ENCODE data around the gene NCSTN.

Gene NCSTN

DNA sequence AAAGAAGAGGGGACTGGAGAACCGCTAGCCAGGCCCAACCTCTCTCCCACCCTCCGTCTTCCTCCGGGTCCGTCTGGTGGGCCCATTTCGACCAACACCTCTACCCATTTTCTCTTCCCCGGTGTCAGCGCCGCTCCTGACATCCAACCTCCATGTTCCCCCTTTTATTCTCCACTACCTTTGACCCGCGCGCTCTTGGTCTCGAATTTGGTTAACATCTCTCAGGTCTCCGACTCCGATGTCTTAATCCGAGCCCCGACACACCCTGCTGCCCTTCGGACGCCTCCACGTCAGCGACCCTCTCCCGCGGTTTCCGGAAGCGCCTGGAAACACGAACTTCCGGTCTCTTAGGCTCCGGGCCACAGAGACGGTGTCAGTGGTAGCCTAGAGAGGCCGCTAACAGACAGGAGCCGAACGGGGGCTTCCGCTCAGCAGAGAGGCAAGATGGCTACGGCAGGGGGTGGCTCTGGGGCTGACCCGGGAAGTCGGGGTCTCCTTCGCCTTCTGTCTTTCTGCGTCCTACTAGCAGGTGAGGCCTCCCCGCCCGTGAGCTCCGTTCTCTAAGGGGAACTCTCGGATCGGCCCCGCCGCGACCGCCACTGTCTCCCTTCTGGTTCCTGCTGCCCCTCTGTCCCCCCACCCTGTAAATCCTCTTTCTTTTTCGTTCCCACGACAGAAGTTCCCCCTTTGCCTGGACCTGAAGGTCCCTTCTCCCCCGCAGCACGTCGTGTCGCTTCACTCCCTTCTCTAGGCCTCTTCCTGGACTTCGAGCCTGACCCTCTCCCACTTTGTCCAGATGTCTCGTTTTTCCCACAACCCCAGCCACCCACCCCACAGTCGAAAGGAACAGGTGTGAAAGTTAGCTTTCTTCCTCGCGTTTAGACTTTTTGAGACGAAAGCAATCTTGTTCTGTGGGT lies at the start of gene NCSTN, which contains the start of gene COPA:
TSS of gene NCSTN (plus strand) at position 431 of the 917 bp plus-strand sequence. CDS start at position 445, 14 bp downstream.
TSS of gene COPA (minus strand) at position 298 of the 917 bp plus-strand sequence. CDS start at position 218, 80 bp downstream.
- Histone ChIP-seq H3K27ac (ENCODE audit: low read length) (peak within 1 kb of the TSS; percentile 75), H2AFZ (ENCODE audit: low read depth, low read length) (peak within 1 kb of the TSS; percentile 12), H3K9ac (ENCODE audit: low read length) (peak within 1 kb of the TSS; percentile 95), H3K4me1 (ENCODE audit: low read length) (peaks cover 53% of the 10 kb centered on the region), H4K20me1 (ENCODE audit: insufficient read depth, low read length) (peaks cover 34% of the 10 kb centered on the region), H3K4me3 (ENCODE audit: low read length) (peak within 1 kb of the TSS; percentile 89), H3K27me3 (ENCODE audit: low read depth, low read length) (no peaks in the 10 kb centered on the region), H3K79me2 (ENCODE audit: low read length) (peaks cover 90% of the 10 kb centered on the region), H3K4me2 (ENCODE audit: low read length) (peak within 1 kb of the TSS; percentile 91), H3K36me3 (replicated peaks; ENCODE audit: low read depth, low read length) (peaks cover 48% of the 10 kb centered on the region), H3K9me3 (ENCODE audit: insufficient read depth, low read length) (no peaks in the 10 kb centered on the region)
- TF ChIP-seq, protein P1, sequence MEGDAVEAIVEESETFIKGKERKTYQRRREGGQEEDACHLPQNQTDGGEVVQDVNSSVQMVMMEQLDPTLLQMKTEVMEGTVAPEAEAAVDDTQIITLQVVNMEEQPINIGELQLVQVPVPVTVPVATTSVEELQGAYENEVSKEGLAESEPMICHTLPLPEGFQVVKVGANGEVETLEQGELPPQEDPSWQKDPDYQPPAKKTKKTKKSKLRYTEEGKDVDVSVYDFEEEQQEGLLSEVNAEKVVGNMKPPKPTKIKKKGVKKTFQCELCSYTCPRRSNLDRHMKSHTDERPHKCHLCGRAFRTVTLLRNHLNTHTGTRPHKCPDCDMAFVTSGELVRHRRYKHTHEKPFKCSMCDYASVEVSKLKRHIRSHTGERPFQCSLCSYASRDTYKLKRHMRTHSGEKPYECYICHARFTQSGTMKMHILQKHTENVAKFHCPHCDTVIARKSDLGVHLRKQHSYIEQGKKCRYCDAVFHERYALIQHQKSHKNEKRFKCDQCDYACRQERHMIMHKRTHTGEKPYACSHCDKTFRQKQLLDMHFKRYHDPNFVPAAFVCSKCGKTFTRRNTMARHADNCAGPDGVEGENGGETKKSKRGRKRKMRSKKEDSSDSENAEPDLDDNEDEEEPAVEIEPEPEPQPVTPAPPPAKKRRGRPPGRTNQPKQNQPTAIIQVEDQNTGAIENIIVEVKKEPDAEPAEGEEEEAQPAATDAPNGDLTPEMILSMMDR (IDR thresholded peaks at IDR 0.05; ENCODE audit: low read depth, low read length): no peak
- TF ChIP-seq EZH2phosphoT487 (IDR thresholded peaks at IDR 0.05; ENCODE audit: low read depth): no peak

DNA sequence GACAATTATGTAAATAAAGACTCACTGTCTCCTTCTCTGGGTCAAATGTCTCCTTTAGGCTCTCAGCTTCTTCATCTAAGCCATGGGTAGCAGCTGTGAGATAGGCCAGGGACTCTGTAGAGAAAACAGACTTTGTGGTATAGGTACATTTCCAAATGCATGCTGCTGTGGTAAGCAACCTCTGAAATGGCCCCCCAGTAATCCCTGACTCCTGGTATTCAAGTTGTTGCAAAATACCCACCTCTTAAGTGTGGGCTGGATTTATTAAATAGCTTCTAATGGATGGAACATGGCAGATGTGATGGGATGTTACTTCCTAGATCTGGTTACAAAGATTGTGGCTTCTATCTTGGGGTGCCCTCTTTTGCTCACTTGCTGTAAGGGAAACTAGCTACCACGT lies 47.1 kb upstream of the NCSTN start:
- Histone ChIP-seq H3K4me2 (ENCODE audit: low read length) (no peak overlapping the region), H3K9me3 (ENCODE audit: insufficient read depth, low read length) (no peaks in the 10 kb centered on the region), H3K36me3 (replicated peaks; ENCODE audit: low read depth, low read length) (peaks cover 87% of the 10 kb centered on the region), H4K20me1 (ENCODE audit: insufficient read depth, low read length) (0 out of 2 replicates have a peak, but pooled peaks cover 5% of the 10 kb centered on the region), H3K4me1 (ENCODE audit: low read length) (no peaks in the 10 kb centered on the region), H3K79me2 (ENCODE audit: low read length) (no peaks in the 10 kb centered on the region), H3K9ac (ENCODE audit: low read length) (no peak overlapping the region), H2AFZ (ENCODE audit: low read depth, low read length) (no peak overlapping the region), H3K4me3 (ENCODE audit: low read length) (no peak overlapping the region), H3K27ac (ENCODE audit: low read length) (no peak overlapping the region), H3K27me3 (ENCODE audit: low read depth, low read length) (no peaks in the 10 kb centered on the region)
- TF ChIP-seq, protein P1 (IDR thresholded peaks at IDR 0.05; ENCODE audit: low read depth, low read length): no peak
- no peak for TF ChIP-seq EZH2phosphoT487 (IDR thresholded peaks at IDR 0.05; ENCODE audit: low read depth)

DNA sequence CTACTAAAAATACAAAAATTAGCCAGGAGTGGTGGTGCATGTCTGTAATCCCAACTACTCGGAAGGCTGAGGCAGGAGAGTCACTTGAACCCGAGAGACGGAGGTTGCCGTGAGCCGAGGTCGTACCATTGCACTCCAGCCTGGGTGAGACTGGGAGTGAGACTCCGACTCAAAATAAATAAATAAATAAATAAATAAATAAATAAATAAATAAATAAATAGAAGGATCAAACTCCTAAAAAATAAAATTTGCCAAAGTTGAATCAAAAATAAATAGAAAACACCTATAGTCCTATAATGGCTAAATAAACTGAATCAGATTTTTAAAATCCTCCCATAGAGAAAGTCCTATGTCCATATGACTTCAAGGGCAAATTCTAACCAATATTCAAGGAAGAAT lies 43.0 kb upstream of the NCSTN start:
- Histone ChIP-seq H3K9ac (ENCODE audit: low read length) (no peak overlapping the region), H3K79me2 (ENCODE audit: low read length) (no peaks in the 10 kb centered on the region), H4K20me1 (ENCODE audit: insufficient read depth, low read length) (no peaks in the 10 kb centered on the region), H3K4me1 (ENCODE audit: low read length) (no peaks in the 10 kb centered on the region), H3K27ac (ENCODE audit: low read length) (no peak overlapping the region), H2AFZ (ENCODE audit: low read depth, low read length) (no peak overlapping the region), H3K36me3 (replicated peaks; ENCODE audit: low read depth, low read length) (peaks cover 66% of the 10 kb centered on the region), H3K27me3 (ENCODE audit: low read depth, low read length) (no peaks in the 10 kb centered on the region), H3K4me3 (ENCODE audit: low read length) (no peak overlapping the region), H3K9me3 (ENCODE audit: insufficient read depth, low read length) (no peaks in the 10 kb centered on the region), H3K4me2 (ENCODE audit: low read length) (no peak overlapping the region)
- no peak for TF ChIP-seq EZH2phosphoT487 (IDR thresholded peaks at IDR 0.05; ENCODE audit: low read depth)
- TF ChIP-seq, protein P1 (IDR thresholded peaks at IDR 0.05; ENCODE audit: low read depth, low read length): no peak

DNA sequence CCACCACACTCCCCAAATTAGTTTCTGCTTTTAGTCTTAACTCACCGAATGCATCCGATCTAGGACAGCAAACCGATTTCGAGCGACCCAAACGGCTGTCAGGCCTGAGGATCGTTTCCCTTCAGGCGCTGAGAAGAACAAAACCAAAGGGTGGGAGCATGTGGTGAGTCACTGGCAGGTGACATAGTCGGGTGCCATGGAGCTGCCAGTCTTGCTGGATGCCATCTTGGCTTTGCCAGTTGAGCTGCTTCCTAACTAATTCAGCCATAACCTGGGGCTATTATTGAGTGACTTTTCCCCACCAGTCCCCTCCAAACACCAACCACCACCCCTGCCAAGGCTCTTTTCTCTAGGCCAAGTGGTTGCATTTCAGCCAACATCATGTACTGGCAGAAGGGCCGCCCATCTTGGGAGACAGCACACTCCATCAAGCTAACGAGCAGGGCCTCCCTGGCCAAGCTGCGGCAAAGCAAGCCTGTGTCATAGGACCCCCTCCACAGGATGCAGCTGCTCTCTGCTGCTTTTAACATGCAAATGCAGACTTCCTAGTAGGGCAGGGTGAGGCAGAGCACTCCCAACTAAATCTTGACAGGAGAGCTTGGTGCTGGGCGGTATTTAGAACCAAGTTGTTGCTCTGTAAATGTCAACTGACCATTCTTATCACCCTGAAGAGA lies 35.9 kb upstream of the NCSTN start:
- TF ChIP-seq EZH2phosphoT487 (IDR thresholded peaks at IDR 0.05; ENCODE audit: low read depth): no peak
- TF ChIP-seq, protein P1 (IDR thresholded peaks at IDR 0.05; ENCODE audit: low read depth, low read length): no peak
- no peaks in the 10 kb centered on the region for H3K4me1 ChIP-seq (ENCODE audit: low read length)
- H3K4me2 ChIP-seq (ENCODE audit: low read length): no peak overlapping the region
- H3K27me3 ChIP-seq (ENCODE audit: low read depth, low read length): no peaks in the 10 kb centered on the region
- H3K9me3 ChIP-seq (ENCODE audit: insufficient read depth, low read length): no peaks in the 10 kb centered on the region
- 0 out of 2 replicates have a peak, but pooled peaks cover 4% of the 10 kb centered on the region for H4K20me1 ChIP-seq (ENCODE audit: insufficient read depth, low read length)
- no peak overlapping the region for H3K4me3 ChIP-seq (ENCODE audit: low read length)
- no peak overlapping the region for H3K9ac ChIP-seq (ENCODE audit: low read length)
- peaks cover 79% of the 10 kb centered on the region for H3K36me3 ChIP-seq (replicated peaks; ENCODE audit: low read depth, low read length)
- H3K79me2 ChIP-seq (ENCODE audit: low read length): no peaks in the 10 kb centered on the region
- H3K27ac ChIP-seq (ENCODE audit: low read length): no peak overlapping the region
- H2AFZ ChIP-seq (ENCODE audit: low read depth, low read length): no peak overlapping the region

Data from OCI-LY3 (cell line).